ENCODE data around the gene EDARADD. TPM values are rescaled to one million over a fixed set of nuclear protein-coding genes. Genes with fewer than 3 reads are reported as not detected.

The EDARADD gene
- total RNA-seq, 4 donors from 2014 or later = 0.42 to 1.2 (median 0.82) TPM

DNA sequence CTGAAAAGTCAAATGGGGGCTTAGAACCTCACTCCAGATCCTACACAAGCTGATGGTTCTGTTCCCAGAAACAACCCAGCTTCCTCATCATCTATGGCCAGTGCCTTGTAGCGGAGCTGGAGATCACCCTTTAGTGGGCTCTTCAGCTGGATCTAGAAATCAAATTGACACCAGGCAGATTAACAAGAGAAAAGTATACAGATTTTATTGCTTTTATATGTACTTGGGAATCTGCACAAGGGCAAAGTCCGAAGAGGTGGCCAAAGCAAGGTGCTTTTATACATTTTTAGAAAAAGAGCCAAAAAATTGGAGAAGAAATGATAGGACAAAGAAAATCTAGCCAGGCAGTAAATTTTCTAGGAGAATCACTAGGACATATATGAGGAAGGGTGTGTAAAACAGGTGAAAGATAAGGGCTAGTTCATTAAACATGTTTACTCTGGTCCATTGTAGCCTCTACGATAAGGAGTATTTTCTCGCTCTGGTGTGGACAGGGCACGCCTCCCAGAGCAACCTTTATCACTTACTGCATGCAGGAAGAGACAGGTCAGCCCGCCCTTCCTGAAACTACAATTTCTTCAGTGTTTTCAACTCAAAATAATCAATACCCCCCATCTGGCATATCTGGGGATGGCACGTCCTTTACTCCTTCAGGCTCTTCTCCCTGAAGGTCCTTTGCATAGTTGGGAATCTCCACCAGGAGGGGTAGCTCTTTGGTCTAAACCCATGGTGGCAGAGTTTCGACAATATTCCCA, 115.7 kb downstream of the EDARADD start:
- H3K4me1 ChIP-seq = no peaks in the 10 kb centered on the region
- H3K27ac ChIP-seq = no peak overlapping the region
- H3K4me3 ChIP-seq = no peak overlapping the region
- WGBS, 2 donors = 82 to 96% methylated on average over 8 of the region's 8 CpGs
- no peak for TF ChIP-seq EP300 (IDR thresholded peaks at IDR 0.05)
- TF ChIP-seq CTCF (IDR thresholded peaks at IDR 0.05) = no peak
- TF ChIP-seq POLR2A (IDR thresholded peaks at IDR 0.05) = no peak
- H3K36me3 ChIP-seq = no peaks in the 10 kb centered on the region
- H3K27me3 ChIP-seq = no peaks in the 10 kb centered on the region
- H3K9me3 ChIP-seq = no peaks in the 10 kb centered on the region
- DNase-seq (ENCODE audit: low spot score in 2 of 2) = no peak

DNA sequence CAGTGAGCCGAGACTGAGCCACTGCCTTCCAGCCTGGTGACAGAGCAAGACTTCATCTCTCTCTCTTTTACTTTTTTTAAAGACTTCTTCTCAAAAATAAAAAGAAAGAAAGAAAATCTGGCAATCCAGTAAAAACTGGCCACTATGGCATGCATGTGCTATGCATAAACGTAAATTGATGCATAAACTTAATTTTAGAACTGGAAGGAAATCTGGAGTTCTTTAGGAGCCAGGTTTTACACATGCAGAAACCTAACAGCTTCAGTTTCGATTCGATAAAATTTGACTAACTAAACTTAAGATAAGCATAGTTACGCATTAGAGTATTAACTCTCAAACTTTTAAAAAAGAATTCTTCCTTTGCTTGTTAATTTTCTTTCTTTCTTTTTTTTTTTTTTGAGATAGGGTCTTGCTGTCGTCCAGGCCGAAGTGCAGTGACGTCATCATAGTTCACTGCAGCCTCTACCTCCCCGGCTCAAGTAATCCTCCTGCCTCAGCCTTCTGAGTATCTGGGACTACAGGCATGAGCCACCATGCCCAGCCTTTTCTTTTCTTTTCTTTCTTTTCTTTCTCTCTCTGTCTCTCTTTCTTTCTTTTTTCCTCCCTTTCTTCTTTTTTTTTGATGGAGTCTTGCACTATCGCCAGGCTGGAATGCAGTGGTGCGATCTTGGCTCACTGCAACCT, 117.8 kb downstream of the EDARADD start:
- 83 to 88% methylated on average over 11 of the region's 11 CpGs for WGBS, 2 donors
- Histone ChIP-seq H3K27ac (no peak overlapping the region), H3K9me3 (no peaks in the 10 kb centered on the region), H3K4me1 (no peaks in the 10 kb centered on the region), H3K27me3 (no peaks in the 10 kb centered on the region), H3K36me3 (no peaks in the 10 kb centered on the region), H3K4me3 (no peak overlapping the region)
- TF ChIP-seq POLR2A (IDR thresholded peaks at IDR 0.05) (no peak), CTCF (IDR thresholded peaks at IDR 0.05) (no peak), EP300 (IDR thresholded peaks at IDR 0.05) (no peak)
- no peak for DNase-seq (ENCODE audit: low spot score in 2 of 2)

- WGBS, 2 donors = 69 to 77% methylated on average over 4 of the region's 4 CpGs
These were observed 120.8 kb downstream of the EDARADD start for GRCh38 chr1:236514703-236515442.

DNA sequence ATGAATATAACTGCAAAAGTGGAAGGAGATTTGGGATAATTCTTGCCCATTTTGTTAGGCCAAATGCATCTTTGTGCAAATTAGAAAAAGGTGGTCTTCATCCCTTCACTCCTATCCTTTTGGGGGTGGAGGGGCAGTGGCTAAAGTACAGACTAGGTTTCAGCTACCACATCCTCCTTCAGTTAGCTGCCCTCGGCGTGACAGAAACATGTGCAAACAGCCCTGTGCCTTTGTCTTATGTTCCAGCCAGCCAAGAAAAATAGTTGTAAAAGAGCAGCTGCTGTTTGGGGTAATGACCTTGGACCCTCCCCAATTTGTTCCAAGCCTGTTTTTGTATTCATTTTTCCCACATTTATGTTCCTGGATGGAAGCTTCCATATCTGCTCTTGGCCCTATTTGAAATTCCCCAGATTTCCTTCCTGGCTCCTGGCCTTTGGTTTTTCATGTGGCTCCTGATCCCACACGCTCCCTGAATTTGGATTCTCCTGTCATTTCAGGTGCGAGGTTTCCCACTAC, 121.4 kb downstream of the EDARADD start:
- Histone ChIP-seq H3K4me1 (no peaks in the 10 kb centered on the region), H3K4me3 (no peak overlapping the region)

More at GRCh38 chr1:236514703-236515442, 120.8 kb downstream of the EDARADD start:
- Histone ChIP-seq H3K9me3 (no peaks in the 10 kb centered on the region), H3K4me1 (no peaks in the 10 kb centered on the region), H3K27me3 (no peaks in the 10 kb centered on the region), H3K4me3 (no peak overlapping the region), H3K36me3 (no peaks in the 10 kb centered on the region), H3K27ac (no peak overlapping the region)
- TF ChIP-seq CTCF (IDR thresholded peaks at IDR 0.05) = no peak
- TF ChIP-seq POLR2A (IDR thresholded peaks at IDR 0.05) = no peak
- no peak for TF ChIP-seq EP300 (IDR thresholded peaks at IDR 0.05)
- DNase-seq (ENCODE audit: low spot score in 2 of 2) = no peak

More for the DNA sequence above, 121.4 kb downstream of the EDARADD start:
- H3K36me3 ChIP-seq = no peaks in the 10 kb centered on the region
- H3K9me3 ChIP-seq = no peaks in the 10 kb centered on the region
- H3K27me3 ChIP-seq = no peaks in the 10 kb centered on the region
- DNase-seq (ENCODE audit: low spot score in 2 of 2) = no peak
- TF ChIP-seq POLR2A (IDR thresholded peaks at IDR 0.05) (no peak), CTCF (IDR thresholded peaks at IDR 0.05) (no peak), EP300 (IDR thresholded peaks at IDR 0.05) (no peak)
- H3K27ac ChIP-seq = no peak overlapping the region
- WGBS, 2 donors = 57 to 68% methylated on average over 4 of the region's 4 CpGs
